GM19395 (cell line): ENCODE data around the gene TNPO1.

ENCODE experiments used
- ATAC-seq: cut with Tn5 transposase; IDR thresholded peaks from one replicate; pipeline ENCODE4 v1.9.1; 2021; ENCODE audit warnings: mild to moderate bottlenecking, moderate library complexity; ENCODE audit not compliant: unreplicated experiment

TNPO1 gene

GRCh38 chr5:72850113-72850512 is 33.7 kb downstream of the TNPO1 start:
- ATAC-seq, result no peak

DNA sequence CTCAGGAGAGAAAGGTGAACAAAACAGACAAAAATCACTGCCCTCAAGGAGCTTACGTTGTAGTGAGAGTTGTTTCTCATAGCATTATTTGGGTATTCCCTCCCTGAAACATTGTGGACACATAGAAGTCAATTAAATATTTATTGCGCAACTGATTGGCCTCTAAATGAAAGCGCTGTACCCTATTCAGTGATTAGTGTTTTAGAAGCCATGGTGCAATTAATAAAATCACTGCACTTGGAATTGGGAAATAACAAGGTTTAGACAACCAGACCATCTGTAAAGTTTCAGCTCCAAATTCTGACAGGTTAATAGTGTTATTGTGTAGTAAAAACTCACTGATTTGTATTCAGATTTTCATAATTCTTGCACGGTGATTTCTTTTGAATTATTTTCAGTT is 35.9 kb downstream of the TNPO1 start:
- ATAC-seq, result no peak

- no peak for ATAC-seq
Measured at GRCh38 chr5:72854419-72854818, 38.0 kb downstream of the TNPO1 start.

DNA sequence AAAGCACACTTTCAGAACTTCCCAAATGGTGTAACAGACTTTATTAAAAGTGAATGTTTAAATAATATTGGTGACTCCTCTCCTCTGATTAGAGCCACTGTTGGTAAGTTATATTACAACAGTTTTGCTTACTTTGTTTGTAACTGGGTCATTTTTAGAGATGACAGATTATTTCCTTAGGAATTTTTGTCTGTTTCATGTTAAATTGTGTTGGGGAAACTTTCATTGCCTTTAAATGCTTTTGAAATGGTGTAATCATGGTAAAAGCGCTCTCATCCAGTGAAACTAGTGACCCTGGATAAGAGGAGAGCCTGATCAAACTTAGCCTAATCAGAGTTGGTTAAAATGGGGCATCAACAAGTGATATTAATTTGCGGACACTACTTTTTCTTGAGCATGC is 39.4 kb downstream of the TNPO1 start:
- ATAC-seq, result no peak

GRCh38 chr5:72857396-72857795 is 40.9 kb downstream of the TNPO1 start:
- no peak for ATAC-seq

GRCh38 chr5:72859127-72859526 is 42.7 kb downstream of the TNPO1 start:
- ATAC-seq, result no peak

GRCh38 chr5:72860499-72860898 is 44.0 kb downstream of the TNPO1 start:
- no peak for ATAC-seq

DNA sequence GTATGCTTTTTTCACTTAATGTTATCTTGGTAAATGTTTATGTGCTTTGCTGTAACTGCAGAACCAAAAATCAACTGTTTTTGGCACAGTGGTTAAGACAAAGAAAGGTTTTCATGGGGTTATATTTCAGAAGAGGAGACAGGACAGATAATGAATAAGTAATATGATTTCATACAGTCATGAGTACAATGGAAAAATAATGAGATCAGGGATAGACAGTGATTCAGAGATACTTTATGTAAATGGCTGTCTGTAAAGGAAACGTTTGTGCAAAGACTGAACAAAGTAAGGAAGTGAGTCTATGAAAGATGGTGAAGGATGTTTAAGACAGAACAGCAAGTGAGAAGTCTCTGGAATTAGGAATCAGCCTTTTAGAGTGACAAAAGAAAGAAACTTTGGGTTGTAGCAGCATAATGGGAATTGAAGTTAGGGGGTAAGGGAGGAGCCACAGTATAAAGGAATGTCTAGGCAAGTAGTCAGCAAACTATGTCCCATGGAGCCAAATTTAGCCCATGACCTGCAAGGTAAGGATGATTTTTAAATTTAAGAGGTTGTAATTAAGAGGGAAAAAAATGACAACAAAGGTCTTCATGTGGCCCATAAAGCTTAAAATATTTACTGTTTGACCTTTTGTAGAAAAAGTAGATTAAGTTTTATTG is 55.0 kb downstream of the TNPO1 start:
- ATAC-seq, result no peak

DNA sequence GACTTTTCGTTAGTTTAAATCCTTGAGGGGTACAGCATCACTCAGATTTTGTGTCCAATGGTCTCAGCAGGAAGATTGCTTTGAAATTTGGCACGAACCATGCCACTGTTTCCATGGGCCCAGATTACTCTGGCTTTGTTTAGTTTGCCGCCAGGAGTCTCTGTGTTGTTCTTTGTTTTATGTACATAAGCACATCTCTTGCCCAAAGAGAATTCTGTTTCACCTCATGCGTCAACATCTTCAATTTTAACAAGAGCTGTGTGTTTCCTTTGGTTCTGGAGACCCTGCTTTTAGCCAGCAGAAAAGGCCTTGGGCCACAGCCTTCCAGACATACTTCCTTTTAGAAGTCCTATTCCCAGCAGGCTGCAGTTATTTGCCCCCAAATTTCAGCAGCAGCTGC is 62.4 kb downstream of the TNPO1 start:
- no peak for ATAC-seq

DNA sequence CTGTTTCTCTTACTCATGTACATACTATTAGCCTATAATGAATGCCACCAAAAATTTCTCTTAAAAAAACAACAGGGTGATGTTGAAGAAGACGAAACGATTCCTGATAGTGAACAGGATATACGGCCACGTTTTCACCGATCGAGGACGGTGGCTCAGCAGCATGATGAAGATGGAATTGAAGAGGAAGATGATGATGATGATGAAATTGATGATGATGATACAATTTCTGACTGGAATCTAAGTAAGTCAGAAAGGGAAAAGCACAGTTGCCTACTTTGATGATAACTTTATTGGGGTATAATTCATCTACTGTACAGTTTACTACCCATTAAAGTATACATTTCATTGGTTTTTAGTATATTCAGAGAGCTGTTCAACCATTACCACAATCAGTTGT is 66.5 kb downstream of the TNPO1 start:
- ATAC-seq, result no peak

DNA sequence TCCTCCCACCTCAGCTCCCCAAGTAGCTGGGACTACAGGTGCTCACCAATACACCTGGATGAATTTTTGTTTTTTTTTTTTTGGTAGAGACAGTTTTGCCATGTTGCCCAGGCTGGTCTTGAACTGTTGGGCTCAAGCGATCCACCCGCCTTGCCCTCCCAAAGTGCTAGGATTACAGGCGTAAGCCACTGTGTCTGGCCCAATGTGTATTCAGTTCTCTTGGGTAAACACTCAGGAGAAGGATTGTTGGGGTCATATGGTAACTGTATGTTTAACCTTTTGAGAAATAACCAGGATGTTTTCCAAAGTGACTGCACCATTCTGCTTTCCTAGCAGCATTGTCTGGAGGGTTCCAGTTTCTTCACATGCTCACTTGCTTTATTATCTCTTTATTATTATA is 67.4 kb downstream of the TNPO1 start:
- ATAC-seq, result no peak

DNA sequence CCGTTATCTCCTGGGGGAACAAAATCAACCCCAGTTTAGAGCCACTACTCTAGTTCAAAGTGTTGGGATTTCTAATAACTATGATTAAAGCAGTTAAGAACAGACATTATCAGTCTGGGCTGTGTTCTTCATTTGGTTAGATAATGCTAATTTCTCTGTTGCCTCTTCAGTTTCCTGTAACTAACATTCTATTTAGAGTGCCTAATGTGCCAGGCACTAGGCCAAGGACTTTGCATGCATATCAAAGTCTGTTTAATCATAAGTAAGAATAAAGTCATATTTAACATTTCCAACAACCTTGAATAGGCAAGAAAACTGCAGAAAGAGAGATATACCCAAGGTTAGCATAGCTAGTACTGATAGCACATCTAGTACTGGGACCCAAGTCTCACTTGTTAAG is 68.4 kb downstream of the TNPO1 start:
- ATAC-seq, result no peak

- ATAC-seq, result no peak
Measured at GRCh38 chr5:72885824-72886223, 69.4 kb downstream of the TNPO1 start.

DNA sequence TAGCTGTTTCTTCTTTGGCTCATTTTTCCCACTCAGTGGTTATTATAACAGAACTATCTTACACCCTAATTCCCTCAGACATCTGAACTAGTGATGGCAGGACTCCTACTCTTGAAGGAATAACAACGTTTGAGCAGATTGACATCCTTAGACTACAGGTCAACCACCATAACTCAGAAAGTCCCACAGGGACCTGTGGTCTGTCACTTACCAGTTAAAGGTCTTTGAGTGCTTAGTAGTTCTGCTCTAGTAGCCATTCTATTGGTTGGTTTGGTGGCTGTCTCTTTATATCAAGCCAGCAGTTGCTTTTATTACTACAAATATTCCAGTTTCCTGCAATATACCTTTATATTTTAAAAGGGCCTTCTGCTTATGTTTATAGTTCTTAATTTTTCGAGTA is 72.1 kb downstream of the TNPO1 start:
- ATAC-seq, result no peak

- no peak for ATAC-seq
Measured at GRCh38 chr5:72889324-72889723, 72.9 kb downstream of the TNPO1 start.

DNA sequence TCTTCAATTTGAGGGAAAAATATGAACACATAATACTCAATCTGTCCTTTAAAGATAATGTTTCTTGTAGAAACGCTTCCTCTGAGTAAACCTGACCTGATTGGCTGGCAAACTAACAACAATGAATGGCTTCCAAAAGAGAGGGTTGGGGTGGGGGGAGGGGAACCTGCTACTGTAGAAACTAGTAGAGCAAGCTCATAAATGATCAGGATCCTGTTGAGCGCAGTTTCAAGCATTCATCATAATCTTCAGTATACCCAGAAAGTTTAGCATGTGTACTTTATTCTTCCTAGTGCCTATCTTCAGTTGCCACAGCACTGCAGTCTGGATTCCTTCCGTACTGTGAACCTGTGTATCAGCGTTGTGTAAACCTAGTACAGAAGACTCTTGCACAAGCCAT is 76.4 kb downstream of the TNPO1 start:
- ATAC-seq, result no peak

DNA sequence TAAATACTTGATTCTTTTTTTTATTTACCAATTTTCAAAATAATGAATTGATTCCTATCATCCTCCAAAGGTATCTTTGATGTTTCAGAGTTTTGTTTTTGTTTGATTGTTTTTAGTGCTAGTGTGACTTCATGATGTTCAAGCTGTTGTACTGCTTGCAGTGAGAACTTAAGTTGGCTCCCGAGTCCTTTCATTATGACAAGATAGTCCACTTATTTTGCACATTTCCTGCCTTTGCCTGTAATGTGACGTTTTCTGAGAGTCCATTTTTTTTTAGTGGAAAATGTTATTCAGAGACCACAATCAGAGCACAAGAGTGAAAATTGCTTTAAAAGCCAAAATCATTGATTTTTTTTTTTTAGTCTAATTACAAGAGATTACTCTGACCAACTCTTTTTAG is 79.3 kb downstream of the TNPO1 start:
- no peak for ATAC-seq

DNA sequence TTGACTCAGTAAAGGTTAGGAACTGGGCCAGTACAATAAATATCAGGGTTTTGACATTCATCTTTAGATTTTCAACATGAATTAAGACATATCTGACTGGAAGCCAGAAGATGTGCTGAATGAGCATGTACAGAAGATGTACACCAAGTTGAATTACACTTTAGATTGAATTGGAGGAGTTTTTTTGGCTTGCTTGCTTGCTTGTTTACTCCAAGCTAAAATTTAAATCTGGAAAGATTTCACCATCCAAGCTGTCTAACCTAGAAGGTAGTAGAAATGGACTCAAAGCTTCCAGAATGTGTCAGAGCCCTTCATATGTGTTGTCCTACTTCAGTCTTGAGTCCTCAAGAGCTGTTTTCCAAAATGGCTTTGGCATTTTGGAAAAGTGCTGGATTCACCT is 90.3 kb downstream of the TNPO1 start:
- no peak for ATAC-seq

GRCh38 chr5:72908664-72909063 is 92.2 kb downstream of the TNPO1 start:
- ATAC-seq, result no peak

- ATAC-seq, result no peak
Measured at GRCh38 chr5:72917371-72917776, 100.9 kb downstream of the TNPO1 start.

GRCh38 chr5:72920690-72921502 is 104.4 kb downstream of the TNPO1 start:
- no peak for ATAC-seq

DNA sequence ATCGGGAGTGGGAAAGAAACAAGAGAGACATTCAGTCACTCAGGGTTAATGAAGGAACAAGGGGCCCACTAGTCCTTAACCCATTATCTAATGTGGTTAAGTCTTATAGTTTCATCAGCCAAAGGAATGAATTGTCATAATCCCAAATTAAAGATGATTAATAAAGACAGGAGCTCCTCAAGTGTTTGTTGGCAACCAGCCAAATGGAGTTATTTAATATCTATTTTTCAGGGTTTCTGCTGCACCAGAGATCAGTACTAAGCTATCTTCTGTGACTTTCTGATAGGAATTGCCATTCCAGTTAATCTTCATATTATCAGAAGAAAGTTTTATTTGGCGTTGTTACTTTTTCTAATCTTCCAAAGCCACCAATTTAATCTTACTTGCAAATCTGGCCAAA is 105.4 kb downstream of the TNPO1 start:
- ATAC-seq, result no peak

DNA sequence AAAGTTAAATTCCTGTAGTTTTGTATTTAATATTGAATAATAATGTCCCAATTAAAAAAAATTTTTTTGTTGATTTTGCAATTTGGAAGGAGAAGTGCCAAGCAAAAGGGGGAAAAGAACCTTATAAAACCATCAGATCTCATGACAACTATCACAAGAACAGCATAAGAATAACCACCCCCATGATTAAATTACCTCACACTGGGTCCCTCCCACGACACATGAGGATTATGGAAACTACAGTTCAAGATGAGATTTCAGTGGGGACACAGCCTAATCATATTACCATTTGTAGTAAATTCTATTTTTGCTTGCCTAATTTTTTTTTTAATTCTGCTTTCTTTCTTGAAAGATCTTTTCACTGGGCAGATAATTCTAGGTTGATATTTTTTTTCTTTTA is 106.0 kb downstream of the TNPO1 start:
- no peak for ATAC-seq
